Measurements from ENCODE around the gene VWF. TPM values are rescaled to one million over a fixed set of nuclear protein-coding genes. Genes with fewer than 3 reads are reported as not detected.

The VWF gene
- total RNA-seq, 6 experiments from 2014 or later = 5.7 to 16.6 (median 9.6) TPM

- Histone ChIP-seq H3K36me3 (no peaks in the 10 kb centered on the region), H3K27me3 (no peaks in the 10 kb centered on the region), H3K27ac (peak overlapping the region; percentile 12 to 70 (median 36)), H3K4me3 (no peak overlapping the region), H3K4me1 (peaks cover 0 to 48% (median 14%) of the 10 kb centered on the region in 4 donors), H3K9me3 (no peaks in the 10 kb centered on the region)
- 45% methylated on average over 4 of the region's 7 CpGs for WGBS (ENCODE audit: insufficient coverage, low coverage, low lambda C conversion rate, missing lambda C conversion rate)
- intact Hi-C loops (cut with DNase I) = loop anchor here in 1 of 2 donors (10.0 kb wide), 1 partner anchor 101 kb away; no protein-coding TSS in a partner anchor
- peak; percentile 51 to 71 (median 63) for ATAC-seq
- peak; percentile 70 to 81 (median 77) for DNase-seq
- no peak for TF ChIP-seq POLR2A (IDR thresholded peaks at IDR 0.05)
- TF ChIP-seq CTCF (IDR thresholded peaks at IDR 0.05) = no peak
These were observed 51.0 kb downstream of the VWF start for GRCh38 chr12:6073426-6073825.

- Histone ChIP-seq H3K4me3 (no peak overlapping the region), H3K36me3 (no peaks in the 10 kb centered on the region), H3K9me3 (no peaks in the 10 kb centered on the region), H3K4me1 (peaks cover 0 to 48% (median 14%) of the 10 kb centered on the region in 4 donors), H3K27ac (peak overlapping the region in 2 of 3 donors; percentile 12 to 70), H3K27me3 (no peaks in the 10 kb centered on the region)
- no peak for DNase-seq
- TF ChIP-seq POLR2A (IDR thresholded peaks at IDR 0.05) (no peak), CTCF (IDR thresholded peaks at IDR 0.05) (peak in 1 of 4 donors; percentile 6)
- no peak for ATAC-seq
- intact Hi-C loops (cut with DNase I) = loop anchor here in 1 of 2 donors (10.0 kb wide), 1 partner anchor 102 kb away; no protein-coding TSS in a partner anchor
- 73% methylated on average over 2 of the region's 10 CpGs for WGBS (ENCODE audit: insufficient coverage, low coverage, low lambda C conversion rate, missing lambda C conversion rate)
These were observed 52.1 kb downstream of the VWF start for GRCh38 chr12:6072302-6072752.

GRCh38 chr12:6071589-6071988 lies 52.9 kb downstream of the VWF start:
- TF ChIP-seq POLR2A (IDR thresholded peaks at IDR 0.05) = no peak
- TF ChIP-seq CTCF (IDR thresholded peaks at IDR 0.05) = no peak
- intact Hi-C loops (cut with DNase I) = loop anchor here in 1 of 2 donors (10.0 kb wide), 1 partner anchor 103 kb away; no protein-coding TSS in a partner anchor

GRCh38 chr12:6070472-6071257 lies 53.8 kb downstream of the VWF start:
- Histone ChIP-seq H3K27me3 (no peaks in the 10 kb centered on the region), H3K4me3 (no peak overlapping the region), H3K36me3 (no peaks in the 10 kb centered on the region), H3K4me1 (peaks cover 0 to 48% (median 14%) of the 10 kb centered on the region in 4 donors), H3K9me3 (no peaks in the 10 kb centered on the region), H3K27ac (peak overlapping the region; percentile 70 to 95 (median 75))
- peak; percentile 61 to 87 (median 69) for ATAC-seq
- WGBS (ENCODE audit: insufficient coverage, low coverage, low lambda C conversion rate, missing lambda C conversion rate) = 47% methylated on average over 8 of the region's 11 CpGs
- no peak for TF ChIP-seq POLR2A (IDR thresholded peaks at IDR 0.05)
- TF ChIP-seq CTCF (IDR thresholded peaks at IDR 0.05) = no peak
- peak; percentile 60 to 87 (median 85) for DNase-seq
- intact Hi-C loops (cut with DNase I) = loop anchor here in 1 of 2 donors (10.0 kb wide), 1 partner anchor 104 kb away; no protein-coding TSS in a partner anchor

More at GRCh38 chr12:6071589-6071988, 52.9 kb downstream of the VWF start:
- no peak overlapping the region for H3K4me3 ChIP-seq
- H3K27me3 ChIP-seq = no peaks in the 10 kb centered on the region
- H3K9me3 ChIP-seq = no peaks in the 10 kb centered on the region
- 100% methylated on average over 1 of the region's 4 CpGs for WGBS (ENCODE audit: insufficient coverage, low coverage, low lambda C conversion rate, missing lambda C conversion rate)
- DNase-seq (no peak), ATAC-seq (no peak)
- peak overlapping the region in 1 of 3 donors; percentile 95 for H3K27ac ChIP-seq
- no peaks in the 10 kb centered on the region for H3K36me3 ChIP-seq
- peaks cover 0 to 48% (median 14%) of the 10 kb centered on the region in 4 donors for H3K4me1 ChIP-seq

Data from right lobe of liver (tissue), 6 donors.